ENCODE data around the gene DNMT3B. TPM values are rescaled to one million over a fixed set of nuclear protein-coding genes. Genes with fewer than 3 reads are reported as not detected.
"Not testable (repeated sequence)": the region's sequence is repeated elsewhere in the genome, so short reads cannot be mapped to it uniquely, and the experiment has no call there.

Gene DNMT3B
- total and polyA plus RNA-seq, 2 donors: 1.3 to 2.7 TPM

- H3K27ac ChIP-seq (ENCODE audit: low read depth in 1 of 2, low read length in 1 of 2): no peak overlapping the region
- 76% methylated on average over 6 of the region's 6 CpGs for WGBS
- no peaks in the 10 kb centered on the region for H3K9me3 ChIP-seq (ENCODE audit: control insufficient read depth in 2 of 2, insufficient read depth in 1 of 2, low read length in 1 of 2)
- no peaks in the 10 kb centered on the region for H3K36me3 ChIP-seq (ENCODE audit: control insufficient read depth in 2 of 2, insufficient read depth in 2 of 2, low read length in 1 of 2)
- peaks cover 0 to 20% of the 10 kb centered on the region in 2 donors for H3K27me3 ChIP-seq (ENCODE audit: control insufficient read depth in 2 of 2, insufficient read depth in 1 of 2, low read length in 1 of 2)
- peaks cover 22 to 38% of the 10 kb centered on the region in 2 donors for H3K4me1 ChIP-seq (ENCODE audit: control insufficient read depth in 2 of 2, insufficient read depth in 2 of 2, low read length in 2 of 2)
- peak overlapping the region; percentile 51 to 69 for H3K4me3 ChIP-seq (ENCODE audit: low read length in 2 of 2)
- DNase-seq (ENCODE audit: low read depth in 6 of 9, low spot score in 9 of 9): no peak
Measured at GRCh38 chr20:32761417-32761830, 761 bp upstream of the DNMT3B start.

GRCh38 chr20:32762754-32763201 is 593 bp downstream of the DNMT3B start:
- Histone ChIP-seq H3K4me1 (ENCODE audit: control insufficient read depth in 2 of 2, insufficient read depth in 2 of 2, low read length in 2 of 2) (peaks cover 22 to 38% of the 10 kb centered on the region in 2 donors), H3K36me3 (ENCODE audit: control insufficient read depth in 2 of 2, insufficient read depth in 2 of 2, low read length in 1 of 2) (peaks cover 0 to 4% of the 10 kb centered on the region in 2 donors), H3K27me3 (ENCODE audit: control insufficient read depth in 2 of 2, insufficient read depth in 1 of 2, low read length in 1 of 2) (peaks cover 0 to 20% of the 10 kb centered on the region in 2 donors), H3K27ac (ENCODE audit: low read depth in 1 of 2, low read length in 1 of 2) (no peak overlapping the region), H3K9me3 (ENCODE audit: control insufficient read depth in 2 of 2, insufficient read depth in 1 of 2, low read length in 1 of 2) (no peaks in the 10 kb centered on the region), H3K4me3 (ENCODE audit: low read length in 2 of 2) (peak overlapping the region; percentile 55 to 69)
- DNase-seq (ENCODE audit: low read depth in 6 of 9, low spot score in 9 of 9): peak in 2 of 9 donors; percentile 25 to 48
- under 1% methylated on average over 30 of the region's 30 CpGs for WGBS

- DNase-seq (ENCODE audit: low read depth in 6 of 9, low spot score in 9 of 9): peak in 3 of 9 donors; percentile 29 to 38 (median 31)
- Histone ChIP-seq H3K4me3 (ENCODE audit: low read length in 2 of 2) (peak overlapping the region; percentile 55 to 69), H3K27me3 (ENCODE audit: control insufficient read depth in 2 of 2, insufficient read depth in 1 of 2, low read length in 1 of 2) (peaks cover 0 to 20% of the 10 kb centered on the region in 2 donors), H3K4me1 (ENCODE audit: control insufficient read depth in 2 of 2, insufficient read depth in 2 of 2, low read length in 2 of 2) (peaks cover 22 to 38% of the 10 kb centered on the region in 2 donors), H3K36me3 (ENCODE audit: control insufficient read depth in 2 of 2, insufficient read depth in 2 of 2, low read length in 1 of 2) (peaks cover 0 to 4% of the 10 kb centered on the region in 2 donors), H3K27ac (ENCODE audit: low read depth in 1 of 2, low read length in 1 of 2) (no peak overlapping the region), H3K9me3 (ENCODE audit: control insufficient read depth in 2 of 2, insufficient read depth in 1 of 2, low read length in 1 of 2) (no peaks in the 10 kb centered on the region)
- 8% methylated on average over 40 of the region's 40 CpGs for WGBS
Measured at GRCh38 chr20:32763202-32764004, 1.2 kb downstream of the DNMT3B start.

DNA sequence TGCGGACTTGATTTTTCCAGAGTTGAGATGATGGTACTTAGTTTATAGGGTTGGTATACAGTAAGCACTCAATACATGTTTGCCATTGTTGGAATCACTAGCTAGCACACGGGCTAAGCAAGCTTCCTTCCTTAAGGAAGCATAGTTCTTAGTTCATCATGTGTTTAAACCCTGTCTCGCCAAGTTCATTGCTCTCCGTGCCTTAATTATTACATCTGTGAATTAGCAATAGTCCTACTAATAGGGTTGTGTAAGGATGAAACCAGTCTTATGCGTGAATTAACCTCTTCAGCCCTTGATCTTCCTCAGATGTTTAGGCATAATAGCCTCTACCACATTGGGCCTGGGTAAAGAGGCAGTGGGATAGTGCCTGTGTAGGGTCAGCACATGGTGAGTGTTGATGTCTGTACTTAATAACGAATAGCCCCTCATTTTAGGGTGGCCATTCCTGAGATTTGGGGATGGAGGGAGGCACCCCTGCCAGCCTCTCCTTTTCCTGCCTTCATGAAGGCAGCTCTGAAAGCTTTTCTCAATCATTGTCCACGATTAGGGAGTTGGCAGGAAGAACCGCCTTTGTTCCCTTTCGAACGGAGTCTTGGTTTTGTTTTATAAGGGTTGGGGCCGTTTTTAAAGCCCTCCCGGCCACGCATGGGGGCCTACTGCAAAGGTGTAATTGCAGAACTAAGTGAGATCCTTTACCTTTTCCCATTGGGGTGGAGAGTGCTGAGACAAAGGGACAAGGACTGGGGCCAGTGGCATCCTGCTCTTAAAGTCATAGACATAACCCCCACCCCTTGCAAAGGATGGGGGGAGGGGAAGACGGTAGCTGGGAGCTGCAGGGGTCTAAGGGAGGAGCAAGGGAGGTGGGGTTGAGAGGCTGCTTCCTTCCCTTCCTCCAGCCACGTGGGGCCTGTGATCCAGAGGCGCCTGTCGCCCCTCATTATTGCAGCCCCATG is 2.1 kb downstream of the DNMT3B start:
- peak in 3 of 9 donors; percentile 31 to 63 (median 54) for DNase-seq (ENCODE audit: low read depth in 6 of 9, low spot score in 9 of 9)
- no peaks in the 10 kb centered on the region for H3K9me3 ChIP-seq (ENCODE audit: control insufficient read depth in 2 of 2, insufficient read depth in 1 of 2, low read length in 1 of 2)
- H3K4me1 ChIP-seq (ENCODE audit: control insufficient read depth in 2 of 2, insufficient read depth in 2 of 2, low read length in 2 of 2): peaks cover 22 to 38% of the 10 kb centered on the region in 2 donors
- peaks cover 0 to 4% of the 10 kb centered on the region in 2 donors for H3K36me3 ChIP-seq (ENCODE audit: control insufficient read depth in 2 of 2, insufficient read depth in 2 of 2, low read length in 1 of 2)
- peak overlapping the region in 1 of 2 donors; percentile 55 for H3K4me3 ChIP-seq (ENCODE audit: low read length in 2 of 2)
- WGBS: 23% methylated on average over 17 of the region's 17 CpGs
- H3K27me3 ChIP-seq (ENCODE audit: control insufficient read depth in 2 of 2, insufficient read depth in 1 of 2, low read length in 1 of 2): peaks cover 0 to 20% of the 10 kb centered on the region in 2 donors
- peak overlapping the region in 1 of 2 donors; percentile 2 for H3K27ac ChIP-seq (ENCODE audit: low read depth in 1 of 2, low read length in 1 of 2)

DNA sequence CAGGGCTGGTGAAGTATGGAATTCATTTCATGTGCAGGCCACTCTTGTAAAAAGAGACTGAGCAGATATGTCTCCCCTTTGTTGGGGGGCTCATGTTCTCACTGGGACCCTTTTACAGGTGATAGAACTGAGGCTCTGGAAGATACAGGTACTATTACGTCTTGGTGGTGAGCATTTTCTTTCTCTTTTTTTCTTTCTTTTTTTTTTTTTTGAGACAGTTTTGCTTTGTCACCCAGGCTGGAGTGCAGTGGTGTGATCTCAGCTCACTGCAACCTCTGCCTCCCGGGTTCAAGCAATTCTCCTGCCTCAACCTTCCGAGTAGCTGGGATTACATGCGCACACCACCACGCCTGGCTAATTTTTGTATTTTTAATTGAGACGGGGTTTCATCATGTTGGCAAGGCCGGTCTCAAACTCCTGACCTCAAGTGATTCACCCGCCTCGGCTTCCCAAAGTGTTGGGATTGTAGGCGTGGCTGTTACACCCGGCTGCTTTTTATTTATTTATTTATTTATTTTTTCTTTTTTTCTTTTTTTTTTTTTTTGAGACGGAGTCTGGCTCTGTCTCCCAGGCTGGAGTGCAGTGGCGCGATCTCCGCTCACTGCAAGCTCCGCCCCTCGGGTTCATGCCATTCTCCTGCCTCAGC is 3.2 kb downstream of the DNMT3B start:
- not testable (repeated sequence) for H3K9me3 ChIP-seq (ENCODE audit: control insufficient read depth in 2 of 2, insufficient read depth in 1 of 2, low read length in 1 of 2); H3K36me3 ChIP-seq (ENCODE audit: control insufficient read depth in 2 of 2, insufficient read depth in 2 of 2, low read length in 1 of 2); DNase-seq (ENCODE audit: low read depth in 6 of 9, low spot score in 9 of 9); H3K4me3 ChIP-seq (ENCODE audit: low read length in 2 of 2)
- Histone ChIP-seq H3K27ac (ENCODE audit: low read depth in 1 of 2, low read length in 1 of 2) (peak overlapping the region in 1 of 2 donors; percentile 2), H3K27me3 (ENCODE audit: control insufficient read depth in 2 of 2, insufficient read depth in 1 of 2, low read length in 1 of 2) (peaks cover 0 to 20% of the 10 kb centered on the region in 2 donors), H3K4me1 (ENCODE audit: control insufficient read depth in 2 of 2, insufficient read depth in 2 of 2, low read length in 2 of 2) (peaks cover 22 to 38% of the 10 kb centered on the region in 2 donors)
- 88% methylated on average over 17 of the region's 17 CpGs for WGBS

DNA sequence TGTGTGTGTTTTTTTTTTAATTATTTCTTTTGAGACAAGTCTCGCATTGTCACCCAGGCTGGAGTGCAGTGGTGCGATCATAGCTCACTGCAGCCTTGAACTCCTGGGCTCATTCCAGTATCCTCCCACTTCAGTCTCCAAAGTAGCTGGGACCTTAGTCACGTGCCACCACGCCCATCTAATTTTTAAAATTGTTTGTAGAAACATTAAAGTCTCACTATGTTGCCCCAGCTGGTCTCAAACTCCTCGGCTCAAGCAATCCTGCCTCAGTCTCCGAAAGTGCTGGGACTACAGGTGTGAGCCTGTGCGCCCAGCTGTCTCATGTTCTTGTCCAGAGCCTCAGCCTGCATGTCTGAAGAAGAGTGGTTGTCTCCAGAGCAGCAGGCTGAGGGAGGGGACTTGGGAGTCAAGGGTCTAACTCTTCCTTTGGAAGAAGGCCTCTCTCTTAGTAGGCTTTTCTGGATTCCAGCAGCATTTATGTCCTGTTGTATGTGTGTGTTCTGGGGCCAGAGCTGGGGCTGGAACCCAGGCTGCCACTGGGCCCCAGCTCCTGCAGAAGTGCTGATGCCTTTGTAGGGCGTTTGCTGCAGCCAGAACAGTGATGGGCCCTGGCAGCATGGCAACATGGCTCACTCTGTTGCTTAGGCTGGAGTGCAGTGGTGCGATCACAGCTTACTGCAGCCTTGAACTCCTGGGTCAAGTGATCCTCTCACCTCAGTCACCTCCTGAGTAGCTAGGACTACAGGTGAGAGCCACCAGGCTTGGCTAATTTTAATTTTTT is 5.4 kb downstream of the DNMT3B start:
- H3K9me3 ChIP-seq (ENCODE audit: control insufficient read depth in 2 of 2, insufficient read depth in 1 of 2, low read length in 1 of 2): no peaks in the 10 kb centered on the region
- peaks cover 0 to 4% of the 10 kb centered on the region in 2 donors for H3K36me3 ChIP-seq (ENCODE audit: control insufficient read depth in 2 of 2, insufficient read depth in 2 of 2, low read length in 1 of 2)
- H3K27me3 ChIP-seq (ENCODE audit: control insufficient read depth in 2 of 2, insufficient read depth in 1 of 2, low read length in 1 of 2): peaks cover 0 to 14% of the 10 kb centered on the region in 2 donors
- no peak for DNase-seq (ENCODE audit: low read depth in 6 of 9, low spot score in 9 of 9)
- peaks cover 23 to 42% of the 10 kb centered on the region in 2 donors for H3K4me1 ChIP-seq (ENCODE audit: control insufficient read depth in 2 of 2, insufficient read depth in 2 of 2, low read length in 2 of 2)
- H3K4me3 ChIP-seq (ENCODE audit: low read length in 2 of 2): no peak overlapping the region
- H3K27ac ChIP-seq (ENCODE audit: low read depth in 1 of 2, low read length in 1 of 2): no peak overlapping the region
- 97% methylated on average over 9 of the region's 9 CpGs for WGBS

- no peak for DNase-seq (ENCODE audit: low read depth in 6 of 9, low spot score in 9 of 9)
- no peak overlapping the region for H3K4me3 ChIP-seq (ENCODE audit: low read length in 2 of 2)
- 79% methylated on average over 3 of the region's 3 CpGs for WGBS
Measured at GRCh38 chr20:32772046-32772445, 9.9 kb downstream of the DNMT3B start.

DNA sequence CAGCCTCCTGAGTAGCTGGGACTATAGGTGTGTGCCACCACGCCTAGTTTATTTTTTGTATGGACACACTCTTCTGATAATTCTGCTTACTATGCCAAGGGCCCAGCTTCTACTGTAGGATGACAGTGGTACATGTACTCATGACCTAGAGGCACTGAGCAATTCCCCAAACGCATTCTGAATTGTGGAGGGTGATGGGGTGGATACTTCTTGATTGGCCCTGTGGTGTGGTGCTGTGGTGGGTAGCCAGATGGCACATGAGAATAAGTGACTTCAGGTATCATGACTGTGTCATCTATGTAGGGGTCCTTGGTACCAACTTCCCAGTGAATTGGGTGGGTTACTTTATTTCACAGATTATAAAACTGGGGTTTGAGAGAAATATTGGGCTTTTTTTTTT is 11.0 kb downstream of the DNMT3B start:
- peaks cover 16 to 40% of the 10 kb centered on the region in 2 donors for H3K4me1 ChIP-seq (ENCODE audit: control insufficient read depth in 2 of 2, insufficient read depth in 2 of 2, low read length in 2 of 2)
- no peak overlapping the region for H3K4me3 ChIP-seq (ENCODE audit: low read length in 2 of 2)
- H3K36me3 ChIP-seq (ENCODE audit: control insufficient read depth in 2 of 2, insufficient read depth in 2 of 2, low read length in 1 of 2): no peaks in the 10 kb centered on the region
- no peaks in the 10 kb centered on the region for H3K27me3 ChIP-seq (ENCODE audit: control insufficient read depth in 2 of 2, insufficient read depth in 1 of 2, low read length in 1 of 2)
- DNase-seq (ENCODE audit: low read depth in 6 of 9, low spot score in 9 of 9): no peak
- H3K27ac ChIP-seq (ENCODE audit: low read depth in 1 of 2, low read length in 1 of 2): no peak overlapping the region
- no peaks in the 10 kb centered on the region for H3K9me3 ChIP-seq (ENCODE audit: control insufficient read depth in 2 of 2, insufficient read depth in 1 of 2, low read length in 1 of 2)
- WGBS: 98% methylated on average over 2 of the region's 2 CpGs

More at GRCh38 chr20:32772046-32772445, 9.9 kb downstream of the DNMT3B start:
- Histone ChIP-seq H3K27ac (ENCODE audit: low read depth in 1 of 2, low read length in 1 of 2) (peak overlapping the region in 1 of 2 donors; percentile 18), H3K36me3 (ENCODE audit: control insufficient read depth in 2 of 2, insufficient read depth in 2 of 2, low read length in 1 of 2) (peaks cover 0 to 4% of the 10 kb centered on the region in 2 donors), H3K4me1 (ENCODE audit: control insufficient read depth in 2 of 2, insufficient read depth in 2 of 2, low read length in 2 of 2) (peaks cover 12 to 30% of the 10 kb centered on the region in 2 donors), H3K9me3 (ENCODE audit: control insufficient read depth in 2 of 2, insufficient read depth in 1 of 2, low read length in 1 of 2) (no peaks in the 10 kb centered on the region), H3K27me3 (ENCODE audit: control insufficient read depth in 2 of 2, insufficient read depth in 1 of 2, low read length in 1 of 2) (no peaks in the 10 kb centered on the region)

Data from thymus (tissue), 11 donors.